A673 (cell line): Measurements from ENCODE around the gene HOXD4. TPM values are rescaled to one million over a fixed set of nuclear protein-coding genes. Genes with fewer than 3 reads are reported as not detected.

Experiments used
- BruUV-seq: library from RNA; stranded (reverse); fragments of 400-500 nt; replicated peaks from 2 replicates; lab custom pipeline; 2021; lab: Mats Ljungman, UMichigan
- CTCF ChIA-PET: fragments of 300-600 bp; sonication (Branson Sonifier 250); formaldehyde crosslinking; loops from one replicate; lab custom pipeline; 2022; ENCODE audit warnings: antibody characterized with exemption; lab: Charles Lee
- POLR2A ChIA-PET: fragments of 300-600 bp; sonication (Branson Sonifier 250); formaldehyde crosslinking; loops from one replicate; lab custom pipeline; 2022; ENCODE audit warnings: antibody characterized with exemption; ENCODE audit not compliant: low non-redundant PET; lab: Charles Lee
- DNase-seq: peaks from one replicate; pipeline ENCODE4 v3.0.0-alpha.2; 2015; ENCODE audit warnings: low spot score
- H3K27ac ChIP-seq: fragments of 200-600 bp; sonication (generic); 2 replicates; pipeline ENCODE4 v1.5.1; 2016; ENCODE audit warnings: mixed run types, low read depth, mild to moderate bottlenecking, mixed read lengths, antibody characterized with exemption, low read length; ENCODE audit not compliant: poor library complexity, severe bottlenecking
- H3K27me3 ChIP-seq: fragments of 200-600 bp; sonication (generic); replicated peaks from 2 replicates; pipeline ENCODE4 v1.6.1; 2017; ENCODE audit warnings: mixed run types, low read depth, mild to moderate bottlenecking, mixed read lengths, antibody characterized with exemption, low read length; ENCODE audit not compliant: insufficient read depth, poor library complexity
- H3K36me3 ChIP-seq: fragments of 200-600 bp; sonication (generic); 2 replicates; pipeline ENCODE4 v1.6.1; 2016; ENCODE audit warnings: mixed run types, mild to moderate bottlenecking, mixed read lengths, antibody characterized with exemption, low read length; ENCODE audit not compliant: insufficient read depth, poor library complexity, severe bottlenecking
- H3K4me1 ChIP-seq: fragments of 200-600 bp; sonication (generic); 2 replicates; pipeline ENCODE4 v1.6.1; 2017; ENCODE audit warnings: mixed run types, mild to moderate bottlenecking, mixed read lengths, antibody characterized with exemption, low read length; ENCODE audit not compliant: insufficient read depth, poor library complexity, severe bottlenecking
- H3K4me3 ChIP-seq: fragments of 200-600 bp; sonication (generic); 2 replicates; pipeline ENCODE4 v1.5.1; 2016; ENCODE audit warnings: low read depth, mixed run types, mild to moderate bottlenecking, mixed read lengths, low read length; ENCODE audit not compliant: poor library complexity, severe bottlenecking
- H3K9me3 ChIP-seq: fragments of 200-600 bp; sonication (generic); 2 replicates; pipeline ENCODE4 v1.6.1; 2016; ENCODE audit warnings: mixed run types, low read depth, mild to moderate bottlenecking, mixed read lengths, antibody characterized with exemption, low read length; ENCODE audit not compliant: poor library complexity, severe bottlenecking
- EZH2 ChIP-seq: fragments of 200-600 bp; sonication (generic); IDR thresholded peaks from 2 replicates; pipeline ENCODE4 v1.6.1; 2017; ENCODE audit warnings: borderline replicate concordance, low read depth, mild to moderate bottlenecking, mixed read lengths, antibody characterized with exemption, low read length; ENCODE audit not compliant: poor library complexity, severe bottlenecking
- intact Hi-C: fragments of 100-400 bp; cut with micrococcal nuclease; formaldehyde crosslinking; loops from one replicate; pipeline ENCODE4 v1.10.0; 2022; ENCODE audit not compliant: unreplicated experiment
- total RNA-seq: library from RNA; stranded (reverse); gene quantifications from 2 replicates; pipeline ENCODE4 v1.2.3, GENCODE V29; 2021
- TF ChIP-seq, protein P1 (sequence below): fragments of 300-800, 200-600 bp; sonication (generic); conservative IDR thresholded peaks from 2 replicates; pipeline ENCODE4 v1.5.1; 2017; ENCODE audit warnings: low read depth, mild to moderate bottlenecking, antibody characterized with exemption, low read length, moderate library complexity, mixed read lengths

Gene HOXD4
- total RNA-seq, 1 experiment from 2014 or later = 30.8 TPM

DNA sequence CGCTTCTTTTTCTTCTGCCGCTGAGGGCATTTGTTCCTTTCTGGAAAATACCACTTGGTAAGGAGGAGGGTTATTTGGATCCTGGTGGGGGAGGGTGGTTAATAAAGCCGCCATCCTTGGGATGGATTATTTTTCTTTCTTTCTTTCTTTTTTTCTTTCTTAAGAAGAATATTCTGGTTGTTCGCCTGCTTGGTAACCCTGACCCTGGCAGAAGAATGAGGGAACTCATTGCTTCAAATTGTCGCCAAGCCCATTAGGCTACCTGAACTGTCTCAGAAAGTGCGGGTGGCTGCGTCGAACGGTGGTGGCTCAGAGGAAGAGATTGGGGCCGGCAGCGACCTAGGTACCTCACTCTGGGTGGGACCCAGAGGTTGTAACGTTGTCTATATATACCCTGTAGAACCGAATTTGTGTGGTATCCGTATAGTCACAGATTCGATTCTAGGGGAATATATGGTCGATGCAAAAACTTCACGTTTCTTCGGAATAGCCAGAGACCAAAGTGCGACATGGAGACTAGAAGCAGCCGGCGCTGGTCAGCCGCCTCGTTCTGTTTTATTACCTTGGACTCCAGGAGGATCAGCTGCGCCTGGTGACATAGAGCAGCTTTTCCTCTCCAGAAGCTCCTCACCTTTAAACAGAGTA, 1.3 kb upstream of the HOXD4 start:
- Histone ChIP-seq H3K36me3 (peaks cover 94% of the 10 kb centered on the region), H3K27ac (no peak overlapping the region), H3K4me3 (no peak overlapping the region), H3K9me3 (no peaks in the 10 kb centered on the region), H3K4me1 (peaks cover 25% of the 10 kb centered on the region), H3K27me3 (no peaks in the 10 kb centered on the region)
- no peak for DNase-seq
- POLR2A ChIA-PET = no interaction called here
- intact Hi-C loops = no loop called here
- BruUV-seq = no TSS peak
- TF ChIP-seq, protein P1, sequence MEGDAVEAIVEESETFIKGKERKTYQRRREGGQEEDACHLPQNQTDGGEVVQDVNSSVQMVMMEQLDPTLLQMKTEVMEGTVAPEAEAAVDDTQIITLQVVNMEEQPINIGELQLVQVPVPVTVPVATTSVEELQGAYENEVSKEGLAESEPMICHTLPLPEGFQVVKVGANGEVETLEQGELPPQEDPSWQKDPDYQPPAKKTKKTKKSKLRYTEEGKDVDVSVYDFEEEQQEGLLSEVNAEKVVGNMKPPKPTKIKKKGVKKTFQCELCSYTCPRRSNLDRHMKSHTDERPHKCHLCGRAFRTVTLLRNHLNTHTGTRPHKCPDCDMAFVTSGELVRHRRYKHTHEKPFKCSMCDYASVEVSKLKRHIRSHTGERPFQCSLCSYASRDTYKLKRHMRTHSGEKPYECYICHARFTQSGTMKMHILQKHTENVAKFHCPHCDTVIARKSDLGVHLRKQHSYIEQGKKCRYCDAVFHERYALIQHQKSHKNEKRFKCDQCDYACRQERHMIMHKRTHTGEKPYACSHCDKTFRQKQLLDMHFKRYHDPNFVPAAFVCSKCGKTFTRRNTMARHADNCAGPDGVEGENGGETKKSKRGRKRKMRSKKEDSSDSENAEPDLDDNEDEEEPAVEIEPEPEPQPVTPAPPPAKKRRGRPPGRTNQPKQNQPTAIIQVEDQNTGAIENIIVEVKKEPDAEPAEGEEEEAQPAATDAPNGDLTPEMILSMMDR = no peak
- no peak for TF ChIP-seq EZH2
- CTCF ChIA-PET = no interaction called here

DNA sequence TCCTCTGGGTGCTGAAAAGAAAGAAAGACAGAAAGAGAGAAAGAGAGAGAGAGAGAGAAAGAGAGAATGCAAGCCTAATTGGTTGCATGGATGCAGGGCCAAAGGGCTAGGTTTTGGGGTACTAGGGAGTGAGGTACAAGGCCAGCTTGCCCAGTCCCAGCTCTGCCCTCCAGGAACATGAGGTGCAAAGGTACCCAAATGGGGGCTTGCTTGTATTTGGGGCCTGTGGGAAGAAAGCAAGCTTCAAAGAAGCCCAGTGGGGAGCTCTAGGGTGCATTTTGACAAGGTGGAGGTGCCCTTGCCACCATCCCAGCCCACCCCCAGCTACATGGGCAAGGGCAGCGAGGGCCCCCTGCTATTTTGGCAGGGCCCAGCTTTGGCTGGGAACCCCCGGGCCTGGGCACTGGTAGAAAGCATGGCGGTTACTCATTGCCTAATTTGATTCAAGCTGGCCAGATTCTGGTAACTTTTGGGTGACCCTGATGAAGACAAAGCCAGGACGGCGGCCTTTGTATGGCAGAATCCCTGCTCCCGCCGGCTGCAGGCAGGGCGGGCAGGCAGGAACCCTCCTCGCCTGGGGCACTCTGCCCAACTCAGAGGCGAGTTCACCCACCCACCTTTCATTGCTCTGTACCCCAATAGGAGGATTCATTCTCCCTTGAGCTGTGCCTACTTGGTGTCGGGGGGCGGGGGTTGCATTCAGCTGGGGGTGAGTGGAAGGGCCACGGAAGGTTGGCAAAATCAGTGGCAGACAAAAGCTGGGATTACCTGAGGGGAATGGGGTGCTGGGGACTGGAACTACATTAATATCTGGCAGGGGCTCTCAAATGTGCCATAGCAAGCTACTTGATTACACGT, 537 bp upstream of the HOXD4 start:
- no TSS peak for BruUV-seq
- intact Hi-C loops = no loop called here
- ChIA-PET POLR2A (no interaction called here), CTCF (no interaction called here)
- Histone ChIP-seq H3K27ac (no peak overlapping the region), H3K4me3 (no peak overlapping the region), H3K9me3 (no peaks in the 10 kb centered on the region), H3K36me3 (peaks cover 97% of the 10 kb centered on the region), H3K4me1 (peaks cover 18% of the 10 kb centered on the region), H3K27me3 (no peaks in the 10 kb centered on the region)
- no peak for DNase-seq
- no peak for TF ChIP-seq EZH2
- TF ChIP-seq, protein P1 = no peak

DNA sequence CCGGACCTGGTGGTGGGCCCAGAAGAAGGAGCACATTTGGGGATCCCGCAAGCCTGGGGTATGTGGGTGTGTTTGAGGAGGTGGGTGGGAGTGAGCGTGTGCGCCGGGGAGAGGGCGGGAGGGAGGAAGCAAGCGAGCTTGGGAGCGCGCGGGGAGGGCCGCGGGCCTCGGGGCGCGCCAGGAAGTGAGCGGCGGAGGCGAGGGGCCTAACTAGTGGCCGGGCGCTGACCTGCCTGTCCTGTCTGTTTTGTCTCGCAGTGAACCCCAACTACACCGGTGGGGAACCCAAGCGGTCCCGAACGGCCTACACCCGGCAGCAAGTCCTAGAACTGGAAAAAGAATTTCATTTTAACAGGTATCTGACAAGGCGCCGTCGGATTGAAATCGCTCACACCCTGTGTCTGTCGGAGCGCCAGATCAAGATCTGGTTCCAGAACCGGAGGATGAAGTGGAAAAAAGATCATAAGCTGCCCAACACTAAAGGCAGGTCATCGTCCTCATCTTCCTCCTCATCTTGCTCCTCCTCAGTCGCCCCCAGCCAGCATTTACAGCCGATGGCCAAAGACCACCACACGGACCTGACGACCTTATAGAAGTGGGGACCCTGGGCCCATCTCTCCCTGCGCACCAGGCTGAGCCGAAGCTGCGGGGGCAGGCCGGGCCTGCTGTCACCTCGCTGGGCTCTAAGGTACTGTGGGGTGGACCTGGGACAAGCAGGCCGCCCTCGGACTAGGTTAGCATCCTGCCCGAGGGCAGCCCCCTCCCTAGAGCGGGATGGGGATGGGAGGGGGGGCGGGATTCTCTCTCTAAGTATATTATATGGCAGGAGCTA, 1.2 kb downstream of the HOXD4 start:
- TF ChIP-seq, protein P1 = no peak
- no peak for TF ChIP-seq EZH2
- ChIA-PET CTCF (no interaction called here), POLR2A (no interaction called here)
- H3K9me3 ChIP-seq = no peaks in the 10 kb centered on the region
- no peaks in the 10 kb centered on the region for H3K27me3 ChIP-seq
- H3K27ac ChIP-seq = no peak overlapping the region
- no peak overlapping the region for H3K4me3 ChIP-seq
- peaks cover 10% of the 10 kb centered on the region for H3K4me1 ChIP-seq
- intact Hi-C loops = no loop called here
- DNase-seq = no peak
- peaks cover 84% of the 10 kb centered on the region for H3K36me3 ChIP-seq
- no TSS peak for BruUV-seq
